NT2/D1 (cell line): ENCODE measurements around the gene RRBP1.

Experiments used
- SUZ12 ChIP-seq: IDR thresholded peaks from 2 replicates; pipeline ENCODE4 v1.6.1; 2011; ENCODE audit not compliant: insufficient read length, insufficient read depth; ENCODE audit errors: extremely low read depth
- YY1 ChIP-seq: IDR thresholded peaks from 2 replicates; pipeline ENCODE4 v1.6.1; 2011; ENCODE audit not compliant: insufficient read length, insufficient read depth
- ZNF274 ChIP-seq: IDR thresholded peaks from 2 replicates; pipeline ENCODE4 v1.6.1; 2011; ENCODE audit warnings: mild to moderate bottlenecking, low read depth, low read length

DNA sequence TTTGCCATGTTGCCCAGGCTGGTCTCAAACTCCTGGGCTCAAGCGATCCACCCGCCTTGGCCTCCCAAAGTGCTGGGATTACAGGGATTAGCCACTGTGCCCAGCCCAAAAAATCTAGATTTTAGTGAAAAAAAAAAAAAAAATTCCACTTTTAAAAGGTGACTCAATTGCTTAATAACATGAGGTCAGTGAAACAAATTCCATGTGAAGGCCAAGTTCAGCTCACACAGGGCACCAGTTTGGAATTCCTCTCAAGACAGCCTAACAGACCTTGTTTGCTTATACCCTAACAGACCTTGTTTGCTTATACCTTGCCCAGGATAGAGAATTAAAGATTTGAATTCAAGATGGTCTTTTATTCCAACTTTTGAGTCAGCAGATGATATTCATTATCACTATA, 5.1 kb downstream of the RRBP1 start:
- no peak for TF ChIP-seq SUZ12
- TF ChIP-seq ZNF274 = no peak
- no peak for TF ChIP-seq YY1
